Astrocyte (in vitro differentiated cells and primary cell): Measurements from ENCODE around the gene FUT8.

ENCODE experiments used
- EZH2 ChIP-seq: IDR thresholded peaks from 2 replicates; pipeline ENCODE4 v1.6.1; 2012; ENCODE audit warnings: mild to moderate bottlenecking, low read length, inconsistent platforms; ENCODE audit not compliant: insufficient read depth
- TF ChIP-seq, protein P1 (sequence below): IDR thresholded peaks from 2 replicates; pipeline ENCODE4 v1.5.1; 2011; ENCODE audit warnings: low read depth, mild to moderate bottlenecking, inconsistent platforms, low read length, moderate library complexity; ENCODE audit not compliant: insufficient read depth

DNA sequence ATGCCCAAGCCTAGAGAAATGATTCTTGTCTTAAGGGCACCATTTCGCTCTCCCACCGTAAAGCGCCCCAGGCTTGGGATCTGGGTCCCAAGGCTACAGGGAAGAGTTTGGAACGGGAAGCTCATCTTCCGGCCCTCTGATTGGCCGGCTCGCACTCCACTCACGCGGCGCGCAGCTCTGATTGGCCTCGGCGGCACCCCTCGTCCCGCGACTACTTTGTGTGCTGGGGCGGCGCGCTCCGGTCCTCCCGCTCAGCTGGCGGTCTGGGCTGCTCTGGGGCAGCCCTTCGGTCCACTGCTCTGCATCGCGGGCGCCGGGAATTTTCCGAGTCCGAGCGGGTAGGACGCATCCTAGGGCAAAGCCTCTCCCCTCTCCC is 886 bp upstream of the FUT8 start:
- TF ChIP-seq, protein P1, sequence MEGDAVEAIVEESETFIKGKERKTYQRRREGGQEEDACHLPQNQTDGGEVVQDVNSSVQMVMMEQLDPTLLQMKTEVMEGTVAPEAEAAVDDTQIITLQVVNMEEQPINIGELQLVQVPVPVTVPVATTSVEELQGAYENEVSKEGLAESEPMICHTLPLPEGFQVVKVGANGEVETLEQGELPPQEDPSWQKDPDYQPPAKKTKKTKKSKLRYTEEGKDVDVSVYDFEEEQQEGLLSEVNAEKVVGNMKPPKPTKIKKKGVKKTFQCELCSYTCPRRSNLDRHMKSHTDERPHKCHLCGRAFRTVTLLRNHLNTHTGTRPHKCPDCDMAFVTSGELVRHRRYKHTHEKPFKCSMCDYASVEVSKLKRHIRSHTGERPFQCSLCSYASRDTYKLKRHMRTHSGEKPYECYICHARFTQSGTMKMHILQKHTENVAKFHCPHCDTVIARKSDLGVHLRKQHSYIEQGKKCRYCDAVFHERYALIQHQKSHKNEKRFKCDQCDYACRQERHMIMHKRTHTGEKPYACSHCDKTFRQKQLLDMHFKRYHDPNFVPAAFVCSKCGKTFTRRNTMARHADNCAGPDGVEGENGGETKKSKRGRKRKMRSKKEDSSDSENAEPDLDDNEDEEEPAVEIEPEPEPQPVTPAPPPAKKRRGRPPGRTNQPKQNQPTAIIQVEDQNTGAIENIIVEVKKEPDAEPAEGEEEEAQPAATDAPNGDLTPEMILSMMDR = no peak
- TF ChIP-seq EZH2 = no peak
